Measurements from ENCODE around the gene CPTP. TPM values are rescaled to one million over a fixed set of nuclear protein-coding genes. Genes with fewer than 3 reads are reported as not detected.

Gene CPTP
- total and polyA plus RNA-seq, 2 of the 13 experiments (the other 11 are each of a cell fraction or from before 2014, with no cell fraction given): 5.5 to 9.3 TPM

- TF ChIP-seq ZNF83 (CRISPR knock-in tag; IDR thresholded peaks at IDR 0.05; ENCODE audit: borderline replicate concordance) (peak; percentile 77; the same call in 1 of the 2 replicates), NFRKB (IDR thresholded peaks at IDR 0.05) (no peak), LBX2 (CRISPR knock-in tag; IDR thresholded peaks at IDR 0.05; ENCODE audit: borderline replicate concordance) (no peak), ZNF816 (CRISPR knock-in tag; IDR thresholded peaks at IDR 0.05; ENCODE audit: borderline replicate concordance) (peak; percentile 89; the same call in 1 of the 2 replicates), JUND (CRISPR knock-in tag; IDR thresholded peaks at IDR 0.05) (peak; percentile 86; the same call in 1 of the 2 replicates), ZNF224 (CRISPR knock-in tag; IDR thresholded peaks at IDR 0.05) (peak; percentile 44; the same call in 1 of the 2 replicates), ZFYVE20 (CRISPR knock-in tag; IDR thresholded peaks at IDR 0.05; ENCODE audit: borderline replicate concordance, low read depth) (no peak), ZMYM3 (CRISPR knock-in tag; IDR thresholded peaks at IDR 0.05) (no peak), ZNF468 (CRISPR knock-in tag; IDR thresholded peaks at IDR 0.05) (no peak), ZNF451 (CRISPR knock-in tag; IDR thresholded peaks at IDR 0.05) (peak; percentile 83; the same call in 1 of the 2 replicates), ZNF607 (CRISPR knock-in tag; IDR thresholded peaks at IDR 0.05; ENCODE audit: borderline replicate concordance) (peak; percentile 93), SCMH1 (CRISPR knock-in tag; IDR thresholded peaks at IDR 0.05; ENCODE audit: borderline replicate concordance) (no peak), ZNF414 (CRISPR knock-in tag; IDR thresholded peaks at IDR 0.05) (peak; percentile 99), ZHX1 (CRISPR knock-in tag; IDR thresholded peaks at IDR 0.05; ENCODE audit: low read depth) (peak; percentile 82), BATF2 (CRISPR knock-in tag; IDR thresholded peaks at IDR 0.05) (no peak), MTERF4 (CRISPR knock-in tag; IDR thresholded peaks at IDR 0.05) (peak; percentile 49; the same call in 1 of the 2 replicates), PAXIP1 (CRISPR knock-in tag; conservative IDR thresholded peaks at IDR 0.05) (peak; percentile 77), ZSCAN20 (CRISPR knock-in tag; IDR thresholded peaks at IDR 0.05; ENCODE audit: borderline replicate concordance) (peak; percentile 86), ZNF619 (CRISPR knock-in tag; IDR thresholded peaks at IDR 0.05) (peak; percentile 99)
Observed at GRCh38 chr1:1374929-1375662, 50.5 kb downstream of the CPTP start, which contains the start of gene AURKAIP1 (continued).
